Measurements from ENCODE around the gene RAB5B. TPM values are rescaled to one million over a fixed set of nuclear protein-coding genes. Genes with fewer than 3 reads are reported as not detected.

Gene RAB5B
- total RNA-seq, 1 experiment from 2014 or later = 55.0 TPM

- TF ChIP-seq ZNF532 (CRISPR knock-in tag; IDR thresholded peaks at IDR 0.05; ENCODE audit: borderline replicate concordance) (0 out of 2 replicates have a peak, but pooled peaks have one; percentile 39), SMAD3 (CRISPR knock-in tag; IDR thresholded peaks at IDR 0.05; ENCODE audit: borderline replicate concordance) (no peak), ZNF416 (CRISPR knock-in tag; IDR thresholded peaks at IDR 0.05) (no peak), JUN (CRISPR knock-in tag; IDR thresholded peaks at IDR 0.05) (0 out of 2 replicates have a peak, but pooled peaks have one; percentile 0), KAT7 (CRISPR knock-in tag; IDR thresholded peaks at IDR 0.05; ENCODE audit: borderline replicate concordance) (no peak), MXD4 (CRISPR knock-in tag; IDR thresholded peaks at IDR 0.05; ENCODE audit: borderline replicate concordance) (no peak)
Observed at GRCh38 chr12:55974308-55974730, 441 bp downstream of the RAB5B start (continued).

- ChIA-PET POLR2A (interaction anchor here (0.7 kb wide), 1 partner anchor 37 kb away, joined by 3 read pairs; no protein-coding TSS in a partner anchor), CTCF (no interaction called here)
- H3K36me3 Mint-ChIP-seq = peaks cover 39% of the 10 kb centered on the region
- peak overlapping the region; percentile 68; the same call in 1 of the 2 replicates for H3K27ac Mint-ChIP-seq
- H3K9me3 Mint-ChIP-seq = no peaks in the 10 kb centered on the region
- no peak for ATAC-seq
- no peak for DNase-seq (ENCODE audit: low spot score)
- H3K27me3 Mint-ChIP-seq (ENCODE audit: low read depth) = no peaks in the 10 kb centered on the region
- no peak for TF ChIP-seq FOXP4 (CRISPR knock-in tag; IDR thresholded peaks at IDR 0.05)
- no peak for TF ChIP-seq TEAD1 (CRISPR knock-in tag; IDR thresholded peaks at IDR 0.05)
- TF ChIP-seq AFF4 (CRISPR knock-in tag; IDR thresholded peaks at IDR 0.05; ENCODE audit: borderline replicate concordance) = no peak
- TF ChIP-seq HMGXB4 (CRISPR knock-in tag; IDR thresholded peaks at IDR 0.05) = no peak
- no peak for TF ChIP-seq NR3C1 (CRISPR knock-in tag; conservative IDR thresholded peaks at IDR 0.05; ENCODE audit: low read depth)
- TF ChIP-seq ZNF423 (CRISPR knock-in tag; IDR thresholded peaks at IDR 0.05) = no peak
- TF ChIP-seq SMAD4 (CRISPR knock-in tag; IDR thresholded peaks at IDR 0.05) = no peak
- no peak for TF ChIP-seq KAT7 (CRISPR knock-in tag; IDR thresholded peaks at IDR 0.05; ENCODE audit: borderline replicate concordance)
- TF ChIP-seq ZNF416 (CRISPR knock-in tag; IDR thresholded peaks at IDR 0.05) = no peak
- TF ChIP-seq TCF7 (CRISPR knock-in tag; IDR thresholded peaks at IDR 0.05; ENCODE audit: low read depth) = no peak
- TF ChIP-seq CTCF (IDR thresholded peaks at IDR 0.05) = no peak
- no peak for TF ChIP-seq SOX15 (CRISPR knock-in tag; IDR thresholded peaks at IDR 0.05)
- TF ChIP-seq FOXJ3 (CRISPR knock-in tag; IDR thresholded peaks at IDR 0.05; ENCODE audit: borderline replicate concordance) = no peak
- no peak for TF ChIP-seq IRF2 (CRISPR knock-in tag; IDR thresholded peaks at IDR 0.05; ENCODE audit: borderline replicate concordance, low read depth)
- TF ChIP-seq ERG (CRISPR knock-in tag; IDR thresholded peaks at IDR 0.05) = no peak
- no peak for TF ChIP-seq CBFB (CRISPR knock-in tag; IDR thresholded peaks at IDR 0.05; ENCODE audit: low read depth)
- no peak overlapping the region for H3K4me3 Mint-ChIP-seq
- no peaks in the 10 kb centered on the region; the same call in 1 of the 2 replicates for H3K4me1 Mint-ChIP-seq
Observed at GRCh38 chr12:55978393-55978792, 4.5 kb downstream of the RAB5B start.

All from WTC11 (cell line).